ENCODE measurements around the gene CENPL. TPM values are rescaled to one million over a fixed set of nuclear protein-coding genes. Genes with fewer than 3 reads are reported as not detected.
"Not testable (repeated sequence)": the region's sequence is repeated elsewhere in the genome, so short reads cannot be mapped to it uniquely, and the experiment has no call there.

The CENPL gene
- total RNA-seq, 4 donors from 2014 or later, result 0.66 to 19.8 (median 3.9) TPM

DNA sequence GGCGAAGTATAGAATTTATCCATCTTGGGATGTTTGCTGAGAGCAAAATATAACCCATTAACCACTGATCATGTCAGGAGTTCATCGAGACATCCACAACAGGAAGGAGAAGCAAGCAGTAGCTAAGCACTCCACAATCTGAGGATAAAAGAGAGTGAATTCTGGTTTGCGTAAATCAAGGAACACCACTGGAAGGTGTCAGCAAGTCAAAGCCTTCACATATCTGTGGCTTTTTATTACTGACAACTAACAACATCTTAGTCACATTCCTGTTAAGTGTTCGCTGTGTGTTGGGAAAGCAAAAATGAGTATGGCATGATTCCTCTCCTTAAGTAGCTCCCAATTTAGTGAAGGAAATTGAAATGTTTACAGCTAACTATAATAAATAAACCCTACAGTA lies 44.7 kb downstream of the CENPL start:
- H3K27ac ChIP-seq, result no peak overlapping the region
- DNase-seq, result no peak
- no peaks in the 10 kb centered on the region for H3K9me3 ChIP-seq
- no peak overlapping the region for H3K4me3 ChIP-seq
- no peaks in the 10 kb centered on the region for H3K27me3 ChIP-seq
- H3K36me3 ChIP-seq, result peaks cover 0 to 94% (median 0%) of the 10 kb centered on the region in 3 donors
- no peaks in the 10 kb centered on the region for H3K4me1 ChIP-seq
- no peak for TF ChIP-seq POLR2A (IDR thresholded peaks at IDR 0.05)
- no peak for TF ChIP-seq CTCF (IDR thresholded peaks at IDR 0.05)

DNA sequence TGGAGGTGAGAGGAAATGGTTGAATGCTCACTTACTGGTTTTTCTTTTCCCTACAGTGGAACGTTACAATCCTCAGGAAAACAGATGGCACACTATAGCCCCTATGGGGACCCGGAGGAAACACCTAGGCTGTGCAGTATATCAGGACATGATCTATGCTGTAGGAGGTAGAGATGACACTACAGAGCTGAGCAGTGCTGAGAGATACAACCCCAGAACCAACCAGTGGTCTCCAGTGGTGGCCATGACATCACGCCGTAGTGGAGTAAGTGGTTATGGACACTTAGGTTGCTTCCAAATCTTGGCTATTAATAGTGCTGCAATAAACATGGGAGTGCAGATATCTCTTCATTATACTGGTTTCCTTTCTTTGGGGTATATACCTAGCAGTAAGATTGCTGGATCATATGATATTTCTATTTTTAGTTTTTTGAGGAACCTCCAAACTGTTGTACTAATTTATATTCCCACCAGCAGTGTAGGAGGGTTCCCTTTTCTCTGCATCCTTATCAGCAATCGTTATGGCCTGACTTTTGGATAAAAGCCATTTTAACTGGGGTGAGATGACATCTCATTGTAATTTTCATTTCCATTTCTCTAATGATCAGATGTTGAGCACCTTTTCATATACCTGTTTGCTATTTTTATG lies 49.0 kb downstream of the CENPL start:
- no peak for DNase-seq
- TF ChIP-seq POLR2A (IDR thresholded peaks at IDR 0.05) (no peak), CTCF (IDR thresholded peaks at IDR 0.05) (no peak)
- H3K9me3 ChIP-seq, result no peaks in the 10 kb centered on the region
- H3K4me1 ChIP-seq, result no peaks in the 10 kb centered on the region
- no peaks in the 10 kb centered on the region for H3K27me3 ChIP-seq
- H3K36me3 ChIP-seq, result peaks cover 0 to 68% (median 0%) of the 10 kb centered on the region in 3 donors
- H3K27ac ChIP-seq, result no peak overlapping the region
- no peak overlapping the region for H3K4me3 ChIP-seq

DNA sequence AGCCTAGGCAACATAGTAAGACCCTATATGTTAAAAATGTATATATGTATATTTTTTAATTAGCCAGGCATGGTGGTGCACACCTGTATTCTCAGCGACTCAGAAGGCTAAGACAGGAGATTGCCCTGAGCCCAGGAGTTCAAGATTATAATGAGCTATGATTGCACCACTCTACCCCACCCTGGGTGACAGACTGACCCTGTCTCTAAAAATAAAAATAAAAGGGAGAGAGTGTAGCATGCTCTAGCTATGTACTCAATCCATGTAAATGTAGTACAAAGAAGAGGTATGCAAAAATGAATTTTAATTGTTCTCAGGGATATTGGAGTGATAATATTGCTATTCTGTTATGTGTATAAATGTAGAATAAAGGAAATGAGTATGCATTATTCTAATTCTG lies 53.1 kb downstream of the CENPL start:
- Histone ChIP-seq H3K4me3 (no peak overlapping the region), H3K9me3 (no peaks in the 10 kb centered on the region), H3K36me3 (peaks cover 0 to 44% (median 0%) of the 10 kb centered on the region in 3 donors), H3K27me3 (no peaks in the 10 kb centered on the region), H3K4me1 (no peaks in the 10 kb centered on the region), H3K27ac (no peak overlapping the region)
- DNase-seq, result no peak
- TF ChIP-seq CTCF (IDR thresholded peaks at IDR 0.05), result no peak
- no peak for TF ChIP-seq POLR2A (IDR thresholded peaks at IDR 0.05)

DNA sequence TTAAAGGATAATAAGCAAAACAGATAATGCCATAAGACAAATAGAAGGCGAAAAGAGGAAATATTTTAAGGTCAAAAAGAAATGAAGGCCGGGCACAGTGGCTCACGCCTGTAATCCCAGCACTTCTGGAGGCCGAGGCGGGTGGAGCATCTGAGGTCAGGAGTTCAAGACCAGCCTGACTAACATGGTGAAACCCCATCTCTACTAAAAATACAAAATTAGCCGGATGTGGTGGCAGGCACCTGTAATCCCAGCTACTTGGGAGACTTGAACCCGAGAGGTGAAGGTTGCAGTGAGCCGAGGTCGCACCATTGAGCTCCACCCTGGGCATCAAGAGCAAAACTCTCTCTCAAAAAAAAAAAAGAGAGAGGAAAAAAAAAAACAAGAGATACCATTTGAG lies 54.4 kb downstream of the CENPL start:
- H3K36me3 ChIP-seq, result peaks cover 0 to 37% (median 0%) of the 10 kb centered on the region in 3 donors
- not testable (repeated sequence) for DNase-seq, H3K4me1 ChIP-seq, H3K27ac ChIP-seq, H3K27me3 ChIP-seq, H3K4me3 ChIP-seq, H3K9me3 ChIP-seq

- no peak for DNase-seq
- H3K4me3 ChIP-seq, result no peak overlapping the region
- no peaks in the 10 kb centered on the region for H3K9me3 ChIP-seq
- no peak overlapping the region for H3K27ac ChIP-seq
- H3K4me1 ChIP-seq, result no peaks in the 10 kb centered on the region
- no peak for TF ChIP-seq POLR2A (IDR thresholded peaks at IDR 0.05)
- no peak for TF ChIP-seq CTCF (IDR thresholded peaks at IDR 0.05)
- no peaks in the 10 kb centered on the region for H3K27me3 ChIP-seq
- H3K36me3 ChIP-seq, result peaks cover 0 to 27% (median 0%) of the 10 kb centered on the region in 3 donors
Measured at GRCh38 chr1:173768827-173769226, 55.9 kb downstream of the CENPL start.

- no peak overlapping the region for H3K4me3 ChIP-seq
- no peaks in the 10 kb centered on the region for H3K27me3 ChIP-seq
- H3K4me1 ChIP-seq, result no peaks in the 10 kb centered on the region
- H3K36me3 ChIP-seq, result peaks cover 0 to 23% (median 0%) of the 10 kb centered on the region in 3 donors
- no peak for TF ChIP-seq CTCF (IDR thresholded peaks at IDR 0.05)
- TF ChIP-seq POLR2A (IDR thresholded peaks at IDR 0.05), result no peak
- no peak overlapping the region for H3K27ac ChIP-seq
- DNase-seq, result no peak
- no peaks in the 10 kb centered on the region for H3K9me3 ChIP-seq
Measured at GRCh38 chr1:173768206-173768605, 56.5 kb downstream of the CENPL start.

DNA sequence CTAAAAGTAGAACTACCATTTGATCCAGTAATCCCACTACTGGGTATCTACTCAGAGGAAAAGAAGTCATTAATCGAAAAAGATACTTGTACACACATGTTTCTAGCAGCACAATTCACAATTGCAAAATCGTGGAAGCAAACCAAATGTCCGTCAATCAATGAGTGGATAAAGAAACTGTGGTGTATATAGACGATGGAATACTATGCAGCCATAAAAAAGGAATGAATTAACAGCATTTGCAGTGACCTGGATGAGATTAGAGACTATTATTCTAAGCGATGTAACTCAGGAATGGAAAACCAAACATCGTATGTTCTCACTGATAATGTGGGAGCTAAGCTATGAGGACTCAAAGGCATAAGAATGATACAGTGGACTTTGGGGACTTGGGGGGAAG lies 60.4 kb downstream of the CENPL start:
- peaks cover 0 to 26% (median 0%) of the 10 kb centered on the region in 3 donors for H3K36me3 ChIP-seq
- H3K4me3 ChIP-seq, DNase-seq, H3K27ac ChIP-seq, H3K4me1 ChIP-seq, H3K27me3 ChIP-seq, H3K9me3 ChIP-seq: not testable (repeated sequence)

Data from Peyer's patch (tissue), 4 donors.